K562 (cell line): ENCODE results near the gene CCDC32. TPM values are rescaled to one million over a fixed set of nuclear protein-coding genes. Genes with fewer than 3 reads are reported as not detected.

Source experiments
- BCLAF1 ChIP-seq, 2 experiments: fragments of 450-650 bp in 1 of 2; IDR thresholded peaks; 2 replicates each; pipeline ENCODE4 v1.6.1; 2011 to 2017; ENCODE audit warnings: low read depth in 2 of 2, antibody characterized with exemption in 1 of 2, borderline replicate concordance in 1 of 2, low read length in 1 of 2, mild to moderate bottlenecking in 1 of 2, mixed read lengths in 1 of 2; ENCODE audit not compliant: control insufficient read depth in 1 of 2
- BDP1 ChIP-seq: IDR thresholded peaks from 3 replicates; pipeline ENCODE4 v1.6.1; 2011; ENCODE audit not compliant: insufficient read length, insufficient read depth
- ELF2 ChIP-seq: fragments of 250-450 bp; sonication (Bioruptor Pico); IDR thresholded peaks from 2 replicates; pipeline ENCODE4 v1.5.0; 2021; ENCODE audit warnings: mild to moderate bottlenecking
- FOSL1 ChIP-seq: fragments of 200-800 bp; sonication (Bioruptor generic); conservative IDR thresholded peaks from 2 replicates; pipeline ENCODE4 v1.6.1; 2016; ENCODE audit warnings: missing genetic modification characterization, missing compliant biosample characterization
- IRF2 ChIP-seq: sonication (generic); formaldehyde crosslinking; IDR thresholded peaks from 2 replicates; pipeline ENCODE4 v1.8.1; 2022; ENCODE audit warnings: mild to moderate bottlenecking, missing genetic modification reagents
- KLF16 ChIP-seq: IDR thresholded peaks from 2 replicates; pipeline ENCODE4 v1.6.1; 2016; ENCODE audit warnings: antibody characterized with exemption
- MAX ChIP-seq: sonication (generic); formaldehyde crosslinking; IDR thresholded peaks from 2 replicates; pipeline ENCODE4 v1.9.0; 2022; ENCODE audit warnings: mild to moderate bottlenecking, missing genetic modification reagents
- MCM2 ChIP-seq: fragments of 450-650 bp; IDR thresholded peaks from 2 replicates; pipeline ENCODE4 v1.6.1; 2017; ENCODE audit warnings: low read depth, mild to moderate bottlenecking
- MNT ChIP-seq, 2 experiments: fragments of 450-650 bp; conservative IDR thresholded peaks; 2 replicates each; pipeline ENCODE4 v1.6.1; 2017; ENCODE audit warnings: mild to moderate bottlenecking in 2 of 2, moderate library complexity in 2 of 2
- NR2F6 ChIP-seq: fragments of 450-650 bp; formaldehyde crosslinking; IDR thresholded peaks from 2 replicates; pipeline ENCODE4 v1.4.0; 2020; ENCODE audit warnings: mild to moderate bottlenecking
- POLR3G ChIP-seq: IDR thresholded peaks from 2 replicates; pipeline ENCODE4 v1.6.1; 2011; ENCODE audit not compliant: insufficient read length, insufficient replicate concordance; ENCODE audit errors: extremely low read depth
- PTTG1 ChIP-seq: fragments of 450-650 bp; IDR thresholded peaks from 2 replicates; pipeline ENCODE4 v1.6.1; 2016; ENCODE audit warnings: low read depth, mild to moderate bottlenecking, missing genetic modification characterization, missing compliant biosample characterization
- SMARCE1 ChIP-seq: fragments of 450-650 bp; IDR thresholded peaks from 2 replicates; pipeline ENCODE4 v1.7.1; 2016; ENCODE audit warnings: mild to moderate bottlenecking
- STAT5A ChIP-seq: IDR thresholded peaks from 2 replicates; pipeline ENCODE4 v1.6.1; 2012; ENCODE audit warnings: low read length, inconsistent platforms, borderline replicate concordance
- TCFL5 ChIP-seq: fragments of 250-450 bp; sonication (Bioruptor Pico); conservative IDR thresholded peaks from 2 replicates; pipeline ENCODE4 v1.6.1; 2021; ENCODE audit warnings: mild to moderate bottlenecking, moderate library complexity, matching md5 sums
- WHSC1 ChIP-seq: IDR thresholded peaks from one replicate; pipeline ENCODE4 v1.6.1; 2012; ENCODE audit warnings: low read length, control low read depth, inconsistent platforms
- ZNF124 ChIP-seq: sonication (generic); formaldehyde crosslinking; IDR thresholded peaks from 2 replicates; pipeline ENCODE4 v1.8.1; 2022; ENCODE audit warnings: missing genetic modification reagents
- ZNF277 ChIP-seq: fragments of 250-450 bp; sonication (Bioruptor Pico); IDR thresholded peaks from 2 replicates; pipeline ENCODE4 v1.8.0; 2022; ENCODE audit warnings: inconsistent platforms, mild to moderate bottlenecking, moderate library complexity, borderline replicate concordance
- ZNF449 ChIP-seq: fragments of 250-450 bp; sonication (Bioruptor Pico); IDR thresholded peaks from 2 replicates; pipeline ENCODE4 v1.8.0; 2022; ENCODE audit warnings: moderate library complexity, mild to moderate bottlenecking, inconsistent platforms
- ZNF699 ChIP-seq: fragments of 250-450 bp; sonication (Bioruptor Pico); IDR thresholded peaks from 2 replicates; pipeline ENCODE4 v1.8.0; 2021; ENCODE audit warnings: mild to moderate bottlenecking, moderate library complexity; ENCODE audit not compliant: insufficient replicate concordance
- ZNF717 ChIP-seq: fragments of 250-450 bp; sonication (Bioruptor Pico); IDR thresholded peaks from 2 replicates; pipeline ENCODE4 v1.5.0; 2021
- polyA plus RNA-seq, 8 experiments: library from polyadenylated mRNA; depleted of rRNA in 4 of 8; stranded (reverse) in 5 of 8; unstranded in 3 of 8; fragments of >200 nt; fragmentation: Nextera tagmentation in 2 of 8; fragmentation: Illumina TruSeq in 1 of 8; extraction: Ambion mirVana in 2 of 8; extraction: Trizol in 1 of 8; gene quantifications; 2 replicates each; pipeline versions ENCODE4 v1.2.1 to v1.2.3, GENCODE V29; 2011 to 2014; ENCODE audit warnings: inconsistent platforms in 1 of 8, missing spikeins in 1 of 8
- total RNA-seq, 7 experiments: library from RNA; depleted of rRNA in 6 of 7; stranded (reverse); fragments of >200 nt in 6 of 7; fragmentation: Illumina TruSeq in 2 of 7; extraction: Trizol in 2 of 7; gene quantifications; 2 replicates each; pipeline versions ENCODE4 v1.2.1 to v1.2.3, GENCODE V29; 2011 to 2021; ENCODE audit warnings: low replicate concordance in 1 of 7

CCDC32 gene
- total and polyA plus RNA-seq, 9 of the 15 experiments (the other 6 are each of a cell fraction or from before 2014, with no cell fraction given) = 22.2 to 94.8 (median 37.1) TPM

- no peak for TF ChIP-seq ZNF277
- TF ChIP-seq MCM2 = no peak
- no peak for TF ChIP-seq TCFL5 (CRISPR knock-in tag)
- no peak for TF ChIP-seq FOSL1 (tag)
- no peak for TF ChIP-seq ZNF449
- no peak for TF ChIP-seq IRF2 (CRISPR knock-in tag)
- TF ChIP-seq WHSC1 = no peak
- TF ChIP-seq ELF2 (CRISPR knock-in tag) = no peak
- no peak for TF ChIP-seq SMARCE1
- TF ChIP-seq ZNF717 (CRISPR knock-in tag) = no peak
- TF ChIP-seq ZNF124 = no peak
- TF ChIP-seq KLF16 = no peak
- TF ChIP-seq MAX (CRISPR knock-in tag) = peak; percentile 84
- TF ChIP-seq POLR3G = no peak
- TF ChIP-seq BCLAF1 (IDR thresholded peaks at IDR 0.05; ENCODE audit: borderline replicate concordance in 1 of 2, control insufficient read depth in 1 of 2, low read depth in 2 of 2, low read length in 1 of 2) = no peak
- no peak for TF ChIP-seq ZNF699
- TF ChIP-seq NR2F6 = 0 out of 2 replicates have a peak, but pooled peaks have one; percentile 42
- no peak for TF ChIP-seq STAT5A
- no peak for TF ChIP-seq BDP1
- TF ChIP-seq MNT (conservative IDR thresholded peaks at IDR 0.05) = peak; percentile 65 to 82; a peak in 3 of 4 replicates
- TF ChIP-seq PTTG1 = no peak
These were observed at the start of gene CCDC32 (continued) for GRCh38 chr15:40564591-40565332.
